GM18858 (cell line): ENCODE measurements around the gene MYO16.
"Not testable (repeated sequence)": the region's sequence is repeated elsewhere in the genome, so short reads cannot be mapped to it uniquely, and the experiment has no call there.

ENCODE experiments used
- ATAC-seq: cut with Tn5 transposase; IDR thresholded peaks from one replicate; pipeline ENCODE4 v1.9.1; 2021; ENCODE audit not compliant: unreplicated experiment

The MYO16 gene

DNA sequence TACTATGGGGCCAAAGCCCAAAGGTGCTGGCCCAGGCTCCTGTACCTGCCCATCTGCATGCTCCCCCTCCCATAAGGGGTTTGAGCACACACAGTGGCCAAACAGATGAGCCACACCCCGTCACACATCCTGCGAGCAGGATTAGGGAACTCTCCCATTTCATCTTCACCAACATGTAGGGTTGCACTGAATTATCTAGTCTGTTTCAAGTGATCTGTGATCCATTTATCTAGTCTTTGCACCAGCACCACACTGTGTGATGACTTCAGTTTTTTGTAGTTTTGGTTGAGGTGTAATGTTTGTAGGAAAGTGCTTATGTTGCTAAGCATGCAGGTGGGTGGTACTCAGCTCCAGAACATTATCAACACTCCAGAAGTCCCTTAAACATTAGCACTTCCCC, 249.3 kb downstream of the MYO16 start:
- no peak for ATAC-seq

DNA sequence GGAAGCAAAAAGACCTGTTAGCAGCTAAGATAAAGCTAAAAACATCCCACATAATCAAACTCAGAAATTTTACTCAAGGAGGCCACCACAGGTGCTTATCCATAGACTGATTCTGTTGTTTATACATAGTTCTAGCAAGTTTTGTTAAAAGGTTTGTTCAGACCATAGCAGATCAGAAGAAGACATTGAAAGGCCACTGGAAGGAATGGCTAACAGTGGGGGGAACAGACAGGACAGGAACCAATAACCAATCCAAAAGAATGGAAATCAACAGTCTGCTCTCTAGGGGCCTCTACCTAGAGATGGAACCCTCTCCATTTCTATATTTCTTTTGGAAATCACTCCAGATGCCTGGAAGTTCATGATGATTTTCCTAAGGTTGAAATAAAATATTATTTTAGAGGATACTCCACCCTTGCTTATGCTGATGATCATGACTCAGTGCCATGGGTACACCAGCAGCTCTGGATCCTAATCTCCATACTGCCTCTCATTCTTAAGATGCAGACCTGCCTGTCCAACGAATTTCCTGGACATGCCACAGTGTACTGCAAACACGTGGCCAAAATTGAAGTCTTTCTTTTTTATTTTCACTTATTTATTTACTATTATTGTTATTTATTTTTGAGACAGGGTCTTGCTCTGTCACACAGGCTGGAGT, 260.0 kb downstream of the MYO16 start:
- ATAC-seq, result no peak

GRCh38 chr13:108895220-108895704, 265.9 kb downstream of the MYO16 start:
- no peak for ATAC-seq

DNA sequence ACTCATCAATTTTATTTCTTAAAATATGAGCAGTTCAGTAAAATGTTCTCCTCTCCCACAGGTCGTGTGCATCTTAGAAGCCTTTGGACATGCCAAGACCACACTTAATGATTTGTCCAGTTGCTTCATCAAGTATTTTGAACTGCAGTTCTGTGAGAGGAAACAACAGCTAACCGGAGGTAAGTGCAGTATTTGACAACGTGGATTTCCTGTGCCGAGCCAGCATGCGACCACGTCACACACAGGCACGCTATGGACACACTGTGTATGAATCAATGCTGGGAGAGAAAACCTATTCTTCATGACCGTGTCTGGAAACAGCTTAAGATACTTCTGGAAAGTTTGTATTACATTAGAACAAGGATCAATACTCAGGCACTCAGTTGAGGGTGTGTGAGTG, 268.5 kb downstream of the MYO16 start:
- peak; percentile 71 for ATAC-seq

GRCh38 chr13:108902405-108903155, 273.2 kb downstream of the MYO16 start:
- no peak for ATAC-seq

GRCh38 chr13:108903613-108904012, 274.2 kb downstream of the MYO16 start:
- ATAC-seq, result no peak

DNA sequence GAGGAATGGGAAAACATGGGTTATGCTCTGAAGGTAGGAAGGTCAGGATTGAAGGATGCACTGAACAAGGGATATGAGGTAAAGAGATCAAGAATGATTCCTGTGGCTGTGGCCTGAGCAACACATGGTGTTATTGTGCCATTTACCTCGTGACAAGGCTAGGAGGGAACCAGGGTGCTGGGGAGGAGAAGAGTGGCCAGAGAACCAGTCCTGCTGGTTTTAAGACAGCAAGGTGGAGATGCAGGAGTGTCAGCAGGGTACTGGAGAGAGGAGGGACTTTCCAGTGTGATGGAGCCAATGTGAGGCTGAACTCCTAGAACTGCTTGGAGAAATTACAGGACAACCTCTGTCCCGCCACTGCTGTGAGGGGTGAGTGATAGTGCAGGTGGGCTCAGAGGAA, 282.4 kb downstream of the MYO16 start:
- ATAC-seq, result no peak

GRCh38 chr13:108913731-108914130, 284.3 kb downstream of the MYO16 start:
- ATAC-seq, result not testable (repeated sequence)

DNA sequence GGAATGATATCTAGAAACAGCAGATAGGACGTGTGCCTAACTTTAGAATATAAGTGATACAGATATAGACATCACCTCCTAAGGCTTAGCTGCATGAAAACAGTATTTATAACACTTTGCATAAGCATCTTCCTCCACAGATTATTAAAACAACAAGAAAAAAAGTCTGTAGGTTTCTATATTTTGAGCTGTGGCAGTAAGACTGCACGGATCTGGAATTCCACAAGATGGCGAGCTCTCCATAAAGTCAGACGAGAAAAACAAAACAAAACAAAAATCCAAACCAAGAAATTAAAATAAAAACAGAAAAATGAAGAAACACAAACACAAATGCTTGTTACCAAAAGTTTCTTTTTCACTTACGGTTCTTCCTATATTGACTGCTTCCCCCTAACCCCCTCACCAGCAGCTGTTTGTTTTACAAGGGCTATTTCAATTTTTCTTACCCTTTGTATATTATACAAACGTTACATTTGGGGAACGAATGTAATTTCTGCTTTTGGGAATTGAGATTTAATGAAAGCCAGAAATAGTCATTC, 285.8 kb downstream of the MYO16 start:
- ATAC-seq, result no peak

DNA sequence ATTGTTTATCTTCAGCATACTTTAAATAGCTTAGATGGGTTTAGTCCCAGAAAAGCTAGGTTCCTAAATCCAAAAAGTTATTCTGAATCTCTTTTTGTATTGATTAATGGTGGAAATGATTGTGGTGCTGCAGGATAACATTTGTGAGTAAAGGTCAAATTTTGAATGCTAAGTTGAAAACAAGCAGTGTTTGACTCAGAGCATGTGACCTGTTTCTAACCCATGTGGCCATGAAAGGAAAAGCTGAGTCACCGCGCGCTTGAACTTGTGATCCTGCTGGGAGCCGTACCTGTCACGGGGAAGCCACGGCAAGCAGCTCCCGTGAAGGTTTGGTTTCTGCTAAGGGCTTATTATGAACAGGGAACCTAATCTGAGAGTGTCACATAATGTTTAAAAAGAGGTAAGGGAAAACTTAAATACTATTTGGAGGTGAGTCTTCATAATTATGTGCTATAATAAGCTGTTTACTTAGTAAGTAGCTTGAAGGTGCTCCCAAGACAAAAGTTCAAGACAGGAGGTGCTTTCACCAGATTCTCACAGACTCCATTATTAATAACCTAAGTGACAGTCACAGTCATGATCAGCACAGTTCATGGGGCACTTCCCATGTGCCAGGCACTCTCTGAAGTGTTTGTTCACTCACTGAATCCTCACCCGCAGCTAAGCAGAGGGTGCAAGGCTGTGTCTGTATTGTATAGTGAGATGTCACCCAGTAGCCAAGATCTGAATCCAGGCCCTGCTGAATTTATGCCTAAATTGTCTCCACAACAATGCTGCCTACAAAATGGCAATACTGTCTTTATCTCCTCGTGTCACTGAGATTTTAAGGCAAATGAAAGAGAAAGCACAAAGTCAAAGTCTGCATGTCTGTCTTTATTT, 286.5 kb downstream of the MYO16 start:
- peak; percentile 94 for ATAC-seq

GRCh38 chr13:108917581-108917980, 288.2 kb downstream of the MYO16 start:
- ATAC-seq, result no peak

DNA sequence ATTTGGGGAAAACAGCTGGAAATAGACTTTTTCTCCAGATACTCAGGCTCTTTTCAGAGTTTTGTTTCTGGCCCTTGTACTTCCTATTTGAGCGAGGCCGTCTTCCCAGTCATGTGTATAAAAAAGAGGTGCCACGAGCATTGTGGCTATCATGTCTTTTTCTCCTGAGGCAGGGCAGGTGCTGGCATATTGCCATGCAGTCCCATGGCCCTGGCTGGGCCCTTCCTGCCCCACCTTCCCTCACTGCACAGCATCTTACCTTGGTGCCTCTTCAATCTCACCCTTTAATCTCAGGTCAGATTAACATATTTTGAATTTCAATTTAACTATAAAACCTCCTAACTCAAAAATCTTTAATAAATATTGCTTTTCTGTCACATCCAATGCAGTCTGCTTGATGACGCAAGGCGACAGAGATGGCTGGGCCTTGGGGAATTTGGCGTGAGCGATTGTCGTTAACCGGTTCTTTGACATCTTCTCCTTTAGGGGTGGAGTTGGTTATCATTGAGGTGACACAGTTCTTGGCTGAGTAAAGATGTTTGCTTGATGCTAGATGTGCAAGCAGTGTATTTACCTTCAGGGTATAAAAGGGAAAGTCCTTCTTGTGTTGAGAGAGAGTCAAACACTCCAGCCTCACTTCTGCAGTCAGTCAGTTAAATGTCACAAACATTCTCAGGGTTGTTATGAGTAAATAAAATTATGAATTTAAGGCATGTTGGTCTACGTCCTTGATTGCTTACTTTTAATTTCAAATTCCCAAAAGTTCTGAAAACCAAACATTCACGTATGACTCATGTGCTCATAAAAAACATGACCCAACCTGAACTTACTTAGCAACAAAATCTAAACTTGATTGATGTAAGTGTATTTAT, 289.9 kb downstream of the MYO16 start:
- no peak for ATAC-seq

- ATAC-seq, result no peak
These were observed 290.7 kb downstream of the MYO16 start for GRCh38 chr13:108920137-108920536.

- ATAC-seq, result no peak
These were observed 291.8 kb downstream of the MYO16 start for GRCh38 chr13:108921238-108921637.

GRCh38 chr13:108922108-108922507, 292.7 kb downstream of the MYO16 start:
- no peak for ATAC-seq

DNA sequence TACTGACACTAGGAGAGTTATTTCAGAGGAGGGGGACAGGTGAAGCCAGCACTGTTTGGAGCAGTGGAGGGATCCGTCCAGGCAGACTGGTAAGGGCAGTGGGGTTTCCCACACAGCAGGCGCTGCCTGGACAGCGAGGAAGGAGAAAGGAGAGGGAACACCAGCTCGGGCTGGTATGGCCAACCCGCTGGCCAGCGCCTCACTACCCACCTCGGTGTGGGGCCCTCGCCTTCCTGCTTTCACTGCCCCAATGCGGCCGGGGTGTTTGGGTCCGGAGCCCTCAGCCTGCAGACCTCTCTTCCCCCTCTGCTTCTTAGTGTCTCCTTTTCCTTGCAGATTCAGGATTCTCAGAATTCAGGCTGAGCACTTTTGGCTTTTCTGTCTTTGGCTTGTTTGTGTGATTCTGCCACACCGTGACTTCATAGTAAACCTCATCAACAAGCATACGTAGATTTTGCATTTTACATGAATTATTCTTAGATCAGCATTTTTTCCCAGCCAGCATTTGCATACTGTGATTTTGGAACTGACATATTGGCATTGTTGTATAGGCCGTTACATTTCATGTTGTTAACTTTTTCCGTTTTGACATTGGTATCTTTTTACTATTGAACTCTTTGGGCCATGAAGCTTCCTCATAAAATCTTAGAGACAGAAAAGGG, 294.1 kb downstream of the MYO16 start:
- no peak for ATAC-seq

- ATAC-seq, result no peak
These were observed 294.7 kb downstream of the MYO16 start for GRCh38 chr13:108924134-108924533.

GRCh38 chr13:108924541-108924940, 295.1 kb downstream of the MYO16 start:
- ATAC-seq, result no peak

GRCh38 chr13:108925070-108925469, 295.7 kb downstream of the MYO16 start:
- ATAC-seq, result no peak

GRCh38 chr13:108926862-108927261, 297.5 kb downstream of the MYO16 start:
- ATAC-seq, result no peak
